Endothelial cell (in vitro differentiated cells): ENCODE data around the gene TCAIM. TPM values are rescaled to one million over a fixed set of nuclear protein-coding genes. Genes with fewer than 3 reads are reported as not detected.

Source experiments
- DNase-seq: peaks from one replicate; pipeline ENCODE4 v3.0.0; 2021; ENCODE audit warnings: low spot score
- H3K27ac Mint-ChIP-seq: one replicate; pipeline ENCODE4 v1.8.0; 2021; ENCODE audit warnings: mixed read lengths, inconsistent platforms; ENCODE audit not compliant: unreplicated experiment
- H3K27me3 Mint-ChIP-seq: one replicate; pipeline ENCODE4 v1.8.0; 2021; ENCODE audit warnings: mild to moderate bottlenecking, moderate library complexity, mixed read lengths, inconsistent platforms; ENCODE audit not compliant: unreplicated experiment
- H3K36me3 Mint-ChIP-seq: one replicate; pipeline ENCODE4 v1.8.0; 2021; ENCODE audit warnings: mild to moderate bottlenecking, low read depth, mixed read lengths, inconsistent platforms; ENCODE audit not compliant: unreplicated experiment
- H3K4me1 Mint-ChIP-seq: one replicate; pipeline ENCODE4 v1.8.0; 2021; ENCODE audit warnings: mild to moderate bottlenecking, mixed read lengths, inconsistent platforms; ENCODE audit not compliant: unreplicated experiment
- H3K4me3 Mint-ChIP-seq: one replicate; pipeline ENCODE4 v1.8.0; 2021; ENCODE audit warnings: mild to moderate bottlenecking, mixed read lengths, inconsistent platforms; ENCODE audit not compliant: unreplicated experiment
- H3K9me3 Mint-ChIP-seq: one replicate; pipeline ENCODE4 v1.8.0; 2021; ENCODE audit warnings: mixed read lengths, inconsistent platforms; ENCODE audit not compliant: unreplicated experiment
- long read RNA-seq: library from polyadenylated mRNA; unstranded; transcript quantifications from one replicate; pipeline ENCODE4 v2.0.0, GENCODE V29; 2020; ENCODE audit not compliant: unreplicated experiment
- total RNA-seq: library from RNA; stranded (reverse); fragmentation: NEBNext Ultra II Directional; extraction: Animal tissue kit (Norgen Biotek cat#: 25700); gene quantifications from one replicate; pipeline ENCODE4 v1.2.1, GENCODE V29; 2021; ENCODE audit not compliant: unreplicated experiment
- TF ChIP-seq, protein P1 (sequence below): fragments of 200-600 bp; sonication (generic); IDR thresholded peaks from one replicate; pipeline ENCODE4 v1.5.0; 2021; ENCODE audit warnings: antibody characterized with exemption; ENCODE audit not compliant: unreplicated experiment

TCAIM gene, protein sequence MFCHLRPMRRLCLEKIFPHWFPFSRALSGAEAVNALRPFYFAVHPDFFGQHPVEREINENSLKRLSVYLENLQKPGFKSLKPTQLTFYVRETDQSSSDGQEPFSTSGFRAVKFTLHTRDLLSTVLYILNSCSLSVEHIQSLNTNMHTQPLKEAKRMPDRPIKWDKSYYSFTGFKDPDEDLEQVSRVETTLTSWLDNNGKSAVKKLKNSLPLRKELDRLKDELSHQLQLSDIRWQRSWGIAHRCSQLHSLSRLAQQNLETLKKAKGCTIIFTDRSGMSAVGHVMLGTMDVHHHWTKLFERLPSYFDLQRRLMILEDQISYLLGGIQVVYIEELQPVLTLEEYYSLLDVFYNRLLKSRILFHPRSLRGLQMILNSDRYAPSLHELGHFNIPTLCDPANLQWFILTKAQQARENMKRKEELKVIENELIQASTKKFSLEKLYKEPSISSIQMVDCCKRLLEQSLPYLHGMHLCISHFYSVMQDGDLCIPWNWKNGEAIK
- 20.5 TPM for total RNA-seq
- long read RNA-seq, partial matches to known transcripts, result 0 of 7 reads
- long read RNA-seq, other reads (novel, unspliced or antisense), result 2 of 7 reads

DNA sequence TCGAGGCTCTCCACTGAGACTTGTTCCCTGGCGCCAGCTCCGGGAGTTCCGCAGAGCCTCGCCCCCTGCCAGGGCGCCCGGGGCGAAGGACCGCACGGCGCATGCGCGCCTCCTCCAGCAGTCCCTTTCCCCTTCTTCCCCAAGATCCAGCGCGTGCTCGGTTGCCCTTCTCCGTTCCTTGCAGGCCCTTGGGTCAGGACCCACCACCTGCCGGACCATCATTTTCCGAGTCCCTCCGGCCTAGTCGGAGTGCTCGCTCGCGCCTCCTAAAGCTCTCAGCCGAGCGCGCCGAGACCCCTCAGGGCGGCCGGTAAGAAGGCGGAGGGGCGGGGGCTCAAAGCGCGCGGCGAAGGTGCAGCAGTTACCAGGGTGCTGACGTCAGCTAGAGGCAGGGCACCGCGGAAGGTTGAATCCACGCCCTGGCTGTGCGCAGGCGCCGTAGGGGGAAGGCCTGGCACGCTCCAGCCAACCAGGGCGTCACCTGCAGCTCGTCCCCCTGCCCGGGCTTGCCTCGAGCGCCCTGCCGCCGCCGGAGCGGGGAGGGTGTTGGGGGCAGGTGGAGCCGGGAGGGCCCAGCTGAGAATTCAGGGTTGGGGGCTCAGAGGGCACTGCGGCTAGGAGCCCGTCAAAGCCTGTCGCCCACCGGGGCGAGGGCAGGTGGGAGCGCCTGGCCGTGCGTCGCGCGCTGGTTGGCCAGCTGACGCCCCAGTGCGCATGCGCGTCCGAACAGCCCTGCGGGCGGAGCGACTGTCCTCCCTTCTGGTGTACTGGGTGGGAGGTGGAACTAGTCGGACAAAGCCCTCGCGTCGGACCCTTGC, at the start of gene TCAIM:
TCAIM (plus strand) TSS at position 757 of the 818 bp plus-strand sequence. CDS start 16,017 bp downstream, outside the sequence.
- H3K27ac Mint-ChIP-seq, result peak within 1 kb of the TSS; percentile 99
- TF ChIP-seq, protein P1, sequence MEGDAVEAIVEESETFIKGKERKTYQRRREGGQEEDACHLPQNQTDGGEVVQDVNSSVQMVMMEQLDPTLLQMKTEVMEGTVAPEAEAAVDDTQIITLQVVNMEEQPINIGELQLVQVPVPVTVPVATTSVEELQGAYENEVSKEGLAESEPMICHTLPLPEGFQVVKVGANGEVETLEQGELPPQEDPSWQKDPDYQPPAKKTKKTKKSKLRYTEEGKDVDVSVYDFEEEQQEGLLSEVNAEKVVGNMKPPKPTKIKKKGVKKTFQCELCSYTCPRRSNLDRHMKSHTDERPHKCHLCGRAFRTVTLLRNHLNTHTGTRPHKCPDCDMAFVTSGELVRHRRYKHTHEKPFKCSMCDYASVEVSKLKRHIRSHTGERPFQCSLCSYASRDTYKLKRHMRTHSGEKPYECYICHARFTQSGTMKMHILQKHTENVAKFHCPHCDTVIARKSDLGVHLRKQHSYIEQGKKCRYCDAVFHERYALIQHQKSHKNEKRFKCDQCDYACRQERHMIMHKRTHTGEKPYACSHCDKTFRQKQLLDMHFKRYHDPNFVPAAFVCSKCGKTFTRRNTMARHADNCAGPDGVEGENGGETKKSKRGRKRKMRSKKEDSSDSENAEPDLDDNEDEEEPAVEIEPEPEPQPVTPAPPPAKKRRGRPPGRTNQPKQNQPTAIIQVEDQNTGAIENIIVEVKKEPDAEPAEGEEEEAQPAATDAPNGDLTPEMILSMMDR, result no peak
- H3K4me3 Mint-ChIP-seq, result peak within 1 kb of the TSS; percentile 98
- DNase-seq, result peak; percentile 99
- peaks cover 19% of the 10 kb centered on the region for H3K4me1 Mint-ChIP-seq
- peaks cover 1% of the 10 kb centered on the region for H3K27me3 Mint-ChIP-seq
- H3K36me3 Mint-ChIP-seq, result no peaks in the 10 kb centered on the region
- no peaks in the 10 kb centered on the region for H3K9me3 Mint-ChIP-seq

DNA sequence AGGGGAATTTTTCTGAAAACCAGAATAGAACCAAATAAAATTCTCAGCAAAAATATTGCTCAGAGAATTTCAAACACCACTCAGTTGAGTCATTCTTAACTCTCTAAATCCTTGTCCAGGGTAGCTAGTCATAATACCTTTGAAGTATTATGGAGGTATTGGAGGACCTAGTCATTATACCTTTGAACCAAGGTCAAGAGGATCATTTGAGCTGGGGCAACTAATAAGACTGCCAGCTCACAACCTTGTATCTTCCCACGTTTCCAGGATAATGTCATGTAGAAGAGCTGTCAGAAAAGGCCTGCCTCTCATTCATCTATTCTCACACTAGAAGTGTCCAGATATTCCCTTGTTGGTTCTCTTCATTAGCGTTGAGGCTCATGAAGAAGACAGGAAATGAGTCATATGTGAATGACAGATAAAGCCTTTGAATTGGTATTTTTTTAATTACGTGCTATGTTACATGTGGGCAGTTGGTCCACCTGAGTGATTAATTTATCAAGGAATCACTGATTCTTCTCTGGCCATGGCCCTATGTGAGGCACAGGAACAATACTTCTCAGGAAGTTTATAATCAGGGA, 48.6 kb upstream of the TCAIM start:
- Mint-ChIP-seq H3K27me3 (no peaks in the 10 kb centered on the region), H3K9me3 (no peaks in the 10 kb centered on the region), H3K4me1 (no peaks in the 10 kb centered on the region), H3K4me3 (no peak overlapping the region), H3K27ac (no peak overlapping the region), H3K36me3 (no peaks in the 10 kb centered on the region)
- no peak for DNase-seq
- TF ChIP-seq, protein P1, result no peak

DNA sequence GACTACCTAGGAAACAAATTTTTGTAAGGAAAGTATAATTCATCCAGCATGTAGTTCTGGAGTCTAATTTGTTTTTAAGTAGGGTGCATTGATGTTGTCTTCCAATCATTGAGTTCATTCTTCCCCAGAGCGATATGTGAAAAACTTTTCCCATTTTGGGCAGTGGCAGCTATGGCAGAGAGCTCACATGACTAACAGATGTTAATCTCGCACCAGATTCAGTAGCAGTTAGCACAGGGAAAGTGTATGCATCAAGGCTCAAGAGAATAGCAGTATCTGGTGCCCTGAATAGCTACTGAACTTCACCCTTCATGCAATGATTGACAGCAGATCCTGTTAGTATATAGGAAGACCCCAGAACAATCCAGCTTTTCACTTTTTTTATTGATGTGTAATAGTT, 46.3 kb upstream of the TCAIM start:
- TF ChIP-seq, protein P1, result no peak
- H3K27me3 Mint-ChIP-seq, result no peaks in the 10 kb centered on the region
- DNase-seq, result no peak
- H3K27ac Mint-ChIP-seq, result no peak overlapping the region
- no peaks in the 10 kb centered on the region for H3K4me1 Mint-ChIP-seq
- no peaks in the 10 kb centered on the region for H3K36me3 Mint-ChIP-seq
- no peak overlapping the region for H3K4me3 Mint-ChIP-seq
- no peaks in the 10 kb centered on the region for H3K9me3 Mint-ChIP-seq

DNA sequence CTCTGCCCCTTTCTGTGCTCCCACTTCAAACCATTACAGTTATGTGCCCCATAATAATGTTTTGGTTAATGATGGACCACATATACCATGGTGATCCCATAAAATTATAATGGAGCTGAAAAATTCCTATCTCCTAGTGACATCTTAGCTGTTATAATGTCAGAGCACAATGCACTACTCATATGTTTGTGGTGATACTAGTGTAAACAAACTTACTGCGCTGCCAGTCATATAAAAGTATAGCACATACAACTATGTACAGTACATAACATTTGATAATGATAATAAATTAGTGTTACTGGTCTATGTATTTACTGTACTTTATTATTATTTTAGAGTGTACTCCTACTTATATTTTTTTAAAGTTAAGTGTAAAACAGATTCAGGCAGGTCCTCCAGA, 45.6 kb upstream of the TCAIM start:
- Mint-ChIP-seq H3K27me3 (no peaks in the 10 kb centered on the region), H3K36me3 (no peaks in the 10 kb centered on the region), H3K9me3 (no peaks in the 10 kb centered on the region), H3K4me3 (no peak overlapping the region), H3K27ac (no peak overlapping the region), H3K4me1 (no peaks in the 10 kb centered on the region)
- TF ChIP-seq, protein P1, result no peak
- no peak for DNase-seq
